Measurements from ENCODE around the gene NIT1.

The NIT1 gene

DNA sequence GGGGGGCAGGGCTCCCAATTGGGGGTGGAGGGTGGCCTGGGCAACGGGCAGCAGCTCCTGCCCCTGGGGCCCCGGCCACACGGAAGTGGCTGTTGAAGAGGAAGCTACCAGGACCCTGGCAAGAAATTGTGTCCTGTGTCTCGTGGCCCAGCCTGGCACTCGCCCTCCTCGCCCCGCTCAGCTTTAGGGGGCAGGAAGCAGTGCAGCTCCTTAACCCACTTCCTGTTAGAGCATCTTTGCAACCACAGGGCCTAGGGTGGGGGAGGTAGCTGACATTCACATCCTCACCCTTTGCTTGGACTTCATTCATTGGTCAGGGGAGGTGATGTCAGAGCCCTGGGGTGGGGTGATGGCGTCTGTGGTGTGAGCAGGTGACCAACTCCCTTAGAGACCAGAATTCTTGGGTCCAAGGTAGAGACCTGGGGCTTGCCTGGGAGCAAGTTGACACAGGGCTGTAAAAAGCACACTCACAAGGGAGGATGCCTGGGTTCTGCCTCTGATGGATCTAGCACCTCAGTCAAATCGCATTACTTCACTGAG is 48.1 kb upstream of the NIT1 start, which contains the start of gene ARHGAP30:
TSS of gene ARHGAP30 (minus strand) at position 161 of the 540 bp plus-strand sequence. CDS start 267 bp downstream, outside the sequence.
- Histone ChIP-seq H3K9me2 (replicated peaks; ENCODE audit: insufficient read depth, low read length) (no peaks in the 10 kb centered on the region), H3K27ac (ENCODE audit: low read length) (peak within 1 kb of the TSS; percentile 94), H3K36me3 (replicated peaks; ENCODE audit: insufficient read depth, low read length) (no peaks in the 10 kb centered on the region), H3K27me3 (replicated peaks; ENCODE audit: insufficient read depth, low read length) (no peaks in the 10 kb centered on the region), H3F3A (ENCODE audit: insufficient read depth, low read length) (peaks cover 30% of the 10 kb centered on the region), H3K9ac (ENCODE audit: low read length) (peak within 1 kb of the TSS; percentile 97), H3K4me2 (ENCODE audit: low read depth, low read length) (peak within 1 kb of the TSS; percentile 90), H3K4me1 (ENCODE audit: low read length) (peaks cover 37% of the 10 kb centered on the region), H4K20me1 (ENCODE audit: insufficient read depth, low read length) (no peaks in the 10 kb centered on the region), H3K4me3 (ENCODE audit: low read length) (peak within 1 kb of the TSS; percentile 94), H2AFZ (ENCODE audit: low read length) (peak within 1 kb of the TSS; percentile 66), H3K79me2 (ENCODE audit: low read length) (peaks cover 47% of the 10 kb centered on the region), H3K9me3 (replicated peaks; ENCODE audit: insufficient read depth, low read length) (no peaks in the 10 kb centered on the region)
- TF ChIP-seq, protein P1, sequence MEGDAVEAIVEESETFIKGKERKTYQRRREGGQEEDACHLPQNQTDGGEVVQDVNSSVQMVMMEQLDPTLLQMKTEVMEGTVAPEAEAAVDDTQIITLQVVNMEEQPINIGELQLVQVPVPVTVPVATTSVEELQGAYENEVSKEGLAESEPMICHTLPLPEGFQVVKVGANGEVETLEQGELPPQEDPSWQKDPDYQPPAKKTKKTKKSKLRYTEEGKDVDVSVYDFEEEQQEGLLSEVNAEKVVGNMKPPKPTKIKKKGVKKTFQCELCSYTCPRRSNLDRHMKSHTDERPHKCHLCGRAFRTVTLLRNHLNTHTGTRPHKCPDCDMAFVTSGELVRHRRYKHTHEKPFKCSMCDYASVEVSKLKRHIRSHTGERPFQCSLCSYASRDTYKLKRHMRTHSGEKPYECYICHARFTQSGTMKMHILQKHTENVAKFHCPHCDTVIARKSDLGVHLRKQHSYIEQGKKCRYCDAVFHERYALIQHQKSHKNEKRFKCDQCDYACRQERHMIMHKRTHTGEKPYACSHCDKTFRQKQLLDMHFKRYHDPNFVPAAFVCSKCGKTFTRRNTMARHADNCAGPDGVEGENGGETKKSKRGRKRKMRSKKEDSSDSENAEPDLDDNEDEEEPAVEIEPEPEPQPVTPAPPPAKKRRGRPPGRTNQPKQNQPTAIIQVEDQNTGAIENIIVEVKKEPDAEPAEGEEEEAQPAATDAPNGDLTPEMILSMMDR (IDR thresholded peaks at IDR 0.05; ENCODE audit: low read length): no peak
- TF ChIP-seq EZH2phosphoT487 (IDR thresholded peaks at IDR 0.05; ENCODE audit: low read length): no peak
- no peak for TF ChIP-seq EZH2 (optimal IDR thresholded peaks at IDR 0.05; ENCODE audit: low read depth, low read length)
- peak; percentile 99 for DNase-seq

DNA sequence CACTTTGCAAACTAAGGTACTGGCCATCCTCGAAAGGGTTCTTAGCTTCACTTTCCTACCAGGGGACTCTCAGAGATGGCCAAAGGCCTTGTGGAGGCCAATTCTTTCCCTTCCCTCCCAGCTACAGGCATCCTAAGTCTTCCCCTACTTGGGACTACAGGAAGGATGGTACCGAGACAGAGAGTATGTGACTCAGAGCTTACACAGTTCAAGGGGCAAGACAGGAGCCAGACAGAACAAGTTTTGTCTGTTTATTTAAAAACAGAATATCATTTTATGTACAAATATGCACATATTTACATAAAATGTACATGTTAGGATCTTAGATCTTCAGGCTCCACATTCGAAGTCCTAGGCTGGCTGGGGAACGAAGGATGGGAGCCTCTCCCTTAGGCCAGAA is 47.1 kb upstream of the NIT1 start:
- no peaks in the 10 kb centered on the region for H3K9me3 ChIP-seq (replicated peaks; ENCODE audit: insufficient read depth, low read length)
- TF ChIP-seq EZH2 (optimal IDR thresholded peaks at IDR 0.05; ENCODE audit: low read depth, low read length): no peak
- TF ChIP-seq, protein P1 (IDR thresholded peaks at IDR 0.05; ENCODE audit: low read length): no peak
- TF ChIP-seq EZH2phosphoT487 (IDR thresholded peaks at IDR 0.05; ENCODE audit: low read length): no peak

DNA sequence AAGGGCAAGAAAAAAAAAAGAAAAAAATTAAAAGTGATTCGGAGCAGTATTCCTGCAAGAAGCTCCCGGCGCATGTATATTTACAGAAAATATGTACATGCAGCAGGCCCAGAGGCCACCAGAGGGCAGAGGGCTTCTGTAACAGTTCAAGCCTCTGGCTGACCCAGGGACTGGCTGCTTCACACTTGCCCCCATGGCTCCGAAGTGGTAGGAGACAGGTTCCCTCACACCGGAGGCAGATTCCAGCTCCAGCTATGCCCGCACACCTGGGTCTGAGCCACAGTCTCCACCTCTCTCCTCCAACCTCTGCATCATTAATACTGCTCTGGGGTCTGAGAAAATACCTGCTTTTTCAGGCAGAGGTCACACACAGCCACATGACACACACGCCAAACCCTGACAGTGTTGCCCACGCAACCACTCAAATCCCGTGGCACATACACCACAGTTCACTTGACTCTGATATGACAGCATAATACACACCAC is 46.0 kb upstream of the NIT1 start:
- H2AFZ ChIP-seq (ENCODE audit: low read length): no peak overlapping the region
- H3K4me3 ChIP-seq (ENCODE audit: low read length): no peak overlapping the region
- peaks cover 28% of the 10 kb centered on the region for H3K79me2 ChIP-seq (ENCODE audit: low read length)
- peak; percentile 74 for DNase-seq
- no peaks in the 10 kb centered on the region for H3K9me3 ChIP-seq (replicated peaks; ENCODE audit: insufficient read depth, low read length)
- H3F3A ChIP-seq (ENCODE audit: insufficient read depth, low read length): peaks cover 25% of the 10 kb centered on the region
- no peaks in the 10 kb centered on the region for H3K36me3 ChIP-seq (replicated peaks; ENCODE audit: insufficient read depth, low read length)
- H3K27me3 ChIP-seq (replicated peaks; ENCODE audit: insufficient read depth, low read length): no peaks in the 10 kb centered on the region
- H4K20me1 ChIP-seq (ENCODE audit: insufficient read depth, low read length): no peaks in the 10 kb centered on the region
- peaks cover 25% of the 10 kb centered on the region for H3K4me1 ChIP-seq (ENCODE audit: low read length)
- H3K27ac ChIP-seq (ENCODE audit: low read length): no peak overlapping the region
- no peaks in the 10 kb centered on the region for H3K9me2 ChIP-seq (replicated peaks; ENCODE audit: insufficient read depth, low read length)
- H3K9ac ChIP-seq (ENCODE audit: low read length): no peak overlapping the region
- TF ChIP-seq EZH2 (optimal IDR thresholded peaks at IDR 0.05; ENCODE audit: low read depth, low read length): no peak
- TF ChIP-seq, protein P1 (IDR thresholded peaks at IDR 0.05; ENCODE audit: low read length): peak; percentile 67
- no peak overlapping the region for H3K4me2 ChIP-seq (ENCODE audit: low read depth, low read length)

More for the DNA sequence above, 47.1 kb upstream of the NIT1 start:
- H3K4me2 ChIP-seq (ENCODE audit: low read depth, low read length): peak overlapping the region; percentile 90; the same call in 1 of the 2 replicates
- peak overlapping the region; percentile 97; the same call in 1 of the 2 replicates for H3K9ac ChIP-seq (ENCODE audit: low read length)
- H3K27me3 ChIP-seq (replicated peaks; ENCODE audit: insufficient read depth, low read length): no peaks in the 10 kb centered on the region
- H2AFZ ChIP-seq (ENCODE audit: low read length): peak overlapping the region; percentile 22; the same call in 1 of the 2 replicates
- H3K79me2 ChIP-seq (ENCODE audit: low read length): peaks cover 39% of the 10 kb centered on the region
- DNase-seq: no peak
- no peaks in the 10 kb centered on the region for H4K20me1 ChIP-seq (ENCODE audit: insufficient read depth, low read length)
- no peaks in the 10 kb centered on the region for H3K9me2 ChIP-seq (replicated peaks; ENCODE audit: insufficient read depth, low read length)
- H3K4me1 ChIP-seq (ENCODE audit: low read length): peaks cover 33% of the 10 kb centered on the region
- H3F3A ChIP-seq (ENCODE audit: insufficient read depth, low read length): peaks cover 25% of the 10 kb centered on the region
- no peaks in the 10 kb centered on the region for H3K36me3 ChIP-seq (replicated peaks; ENCODE audit: insufficient read depth, low read length)
- H3K27ac ChIP-seq (ENCODE audit: low read length): peak overlapping the region; percentile 94
- H3K4me3 ChIP-seq (ENCODE audit: low read length): no peak overlapping the region

All from MM.1S (cell line).